Sigmoid colon (tissue), 4 donors: ENCODE data around the gene STAT4.

Experiments used
- EP300 ChIP-seq, 4 donors: sonication (generic); formaldehyde crosslinking; IDR thresholded peaks; one replicate each; pipeline ENCODE4 v1.6.1; 2017; ENCODE audit warnings: antibody characterized with exemption in 4 of 4
- POLR2AphosphoS5 ChIP-seq, 4 donors: sonication (generic); formaldehyde crosslinking; IDR thresholded peaks; one replicate each; pipeline ENCODE4 v1.6.1; 2017; ENCODE audit warnings: antibody characterized with exemption in 4 of 4

GRCh38 chr2:190994148-190994547 lies 156.6 kb downstream of the STAT4 start:
- TF ChIP-seq POLR2AphosphoS5 (IDR thresholded peaks at IDR 0.05) (no peak), EP300 (IDR thresholded peaks at IDR 0.05) (no peak)
